GM12878 (cell line): ENCODE measurements around the gene BCORL1. TPM values are rescaled to one million over a fixed set of nuclear protein-coding genes. Genes with fewer than 3 reads are reported as not detected.

Experiments used
- ATAC-seq: fragments of 200-7000 bp; cut with Tn5 transposase; 3 replicates; pipeline ENCODE4 v1.9.1; 2020; ENCODE audit warnings: mild to moderate bottlenecking, moderate library complexity
- BruUV-seq: library from RNA; stranded (reverse); fragments of 400-500 nt; replicated peaks from 2 replicates; lab custom pipeline; 2021; lab: Mats Ljungman, UMichigan
- CTCF ChIA-PET: fragments of 300-600 bp; sonication (Branson Sonifier 250); formaldehyde crosslinking; extraction: SDS; loops from one replicate; lab custom pipeline; 2021; ENCODE audit warnings: inconsistent platforms; lab: Yijun Ruan, JAX
- POLR2A ChIA-PET: fragments of 350-600 bp; formaldehyde crosslinking; extraction: SDS; loops from one replicate; lab custom pipeline; 2021; ENCODE audit warnings: inconsistent platforms; lab: Charles Lee
- RAD21 ChIA-PET: fragments of 300-600 bp; sonication (Branson Sonifier 250); formaldehyde crosslinking; loops from one replicate; lab custom pipeline; 2023; ENCODE audit warnings: antibody characterized with exemption; ENCODE audit not compliant: unreplicated experiment; lab: Charles Lee
- SMC1A ChIA-PET: fragments of 300-600 bp; sonication (Branson Sonifier 250); formaldehyde crosslinking; loops from one replicate; lab custom pipeline; 2023; ENCODE audit not compliant: unreplicated experiment, uncharacterized antibody; lab: Charles Lee
- DNase-seq: peaks from one replicate; pipeline ENCODE4 v3.0.0-alpha.2; 2011; ENCODE audit warnings: low read depth, low spot score
- FAIRE-seq: peaks from 3 replicates; lab custom pipeline; 2011; peaks lifted over from hg19 to GRCh38; lab: Jason Lieb, UNC
- H2AFZ ChIP-seq: 2 replicates; pipeline ENCODE4 v1.6.0; 2011; ENCODE audit warnings: low read depth, low read length, control low read depth; ENCODE audit not compliant: control insufficient read depth
- H3K27ac ChIP-seq: 2 replicates; pipeline ENCODE4 v1.5.1; 2011; ENCODE audit warnings: control low read depth; ENCODE audit not compliant: control insufficient read depth, insufficient read depth
- H3K27me3 ChIP-seq, 2 experiments: replicated peaks in 1 of 2; 2 replicates each; pipeline versions ENCODE4 v1.6.0 to v1.6.1; 2011; ENCODE audit warnings: low read length in 1 of 2; ENCODE audit not compliant: control insufficient read depth in 2 of 2, insufficient read depth in 2 of 2
- H3K36me3 ChIP-seq, 2 experiments: 2 replicates each; pipeline ENCODE4 v1.5.1; 2011; ENCODE audit warnings: low read length in 1 of 2; ENCODE audit not compliant: control insufficient read depth in 2 of 2, insufficient read depth in 2 of 2
- H3K4me1 ChIP-seq: 2 replicates; pipeline ENCODE4 v1.6.1; 2011; ENCODE audit warnings: mild to moderate bottlenecking, low read length, moderate library complexity, mixed read lengths; ENCODE audit not compliant: control insufficient read depth, insufficient read depth
- H3K4me2 ChIP-seq: 2 replicates; pipeline ENCODE4 v1.6.0; 2011; ENCODE audit warnings: control low read depth; ENCODE audit not compliant: control insufficient read depth, insufficient read depth
- H3K4me3 ChIP-seq: fragments of 200-600 bp; sonication (generic); 2 replicates; pipeline ENCODE4 v1.5.1; 2016
- H3K79me2 ChIP-seq: 2 replicates; pipeline ENCODE4 v1.6.0; 2011; ENCODE audit warnings: low read length; ENCODE audit not compliant: control insufficient read depth, insufficient read depth
- H3K9ac ChIP-seq: 2 replicates; pipeline ENCODE4 v1.8.0; 2011; ENCODE audit warnings: low read length, control low read depth, mixed read lengths; ENCODE audit not compliant: control insufficient read depth, insufficient read depth
- H3K9me3 ChIP-seq: replicated peaks from 3 replicates; pipeline ENCODE4 v1.5.1; 2011; ENCODE audit warnings: mild to moderate bottlenecking, low read length; ENCODE audit not compliant: control insufficient read depth, insufficient read depth
- H4K20me1 ChIP-seq: 2 replicates; pipeline ENCODE4 v1.6.0; 2011; ENCODE audit not compliant: control insufficient read depth, insufficient read depth
- ATF3 ChIP-seq: IDR thresholded peaks from 2 replicates; pipeline ENCODE4 v1.6.1; 2011; ENCODE audit warnings: low read depth, mild to moderate bottlenecking, low read length, moderate library complexity, borderline replicate concordance; ENCODE audit errors: extremely low read depth
- BHLHE40 ChIP-seq, 2 experiments: fragments of 450-650 bp in 1 of 2; IDR thresholded peaks; 2 replicates each; pipeline ENCODE4 v1.6.1; 2011 to 2017; ENCODE audit warnings: low read depth in 2 of 2, borderline replicate concordance in 1 of 2, improper control_type of control experiment in 1 of 2, low read length in 1 of 2, mild to moderate bottlenecking in 1 of 2
- BMI1 ChIP-seq: fragments of 450-650 bp; IDR thresholded peaks from 2 replicates; pipeline ENCODE4 v1.6.1; 2016; ENCODE audit warnings: mild to moderate bottlenecking, moderate library complexity, borderline replicate concordance
- CBFB ChIP-seq: IDR thresholded peaks from 2 replicates; pipeline ENCODE4 v1.6.1; 2016; ENCODE audit warnings: antibody characterized with exemption, low read depth
- CBX5 ChIP-seq: sonication (generic); IDR thresholded peaks from 2 replicates; pipeline ENCODE4 v1.6.1; 2016; ENCODE audit warnings: low read depth, moderate library complexity, mild to moderate bottlenecking, inconsistent platforms
- CHD1 ChIP-seq: IDR thresholded peaks from 2 replicates; pipeline ENCODE4 v1.6.1; 2012; ENCODE audit warnings: low read depth, low read length, improper control_type of control experiment
- CREM ChIP-seq: IDR thresholded peaks from 2 replicates; pipeline ENCODE4 v1.6.1; 2014; ENCODE audit warnings: antibody characterized with exemption, low read depth
- GATAD2B ChIP-seq: fragments of 450-650 bp; conservative IDR thresholded peaks from 2 replicates; pipeline ENCODE4 v1.6.1; 2017; ENCODE audit warnings: low read depth, mild to moderate bottlenecking, moderate library complexity
- MEF2A ChIP-seq: IDR thresholded peaks from 2 replicates; pipeline ENCODE4 v1.6.1; 2011; ENCODE audit warnings: low read depth, mild to moderate bottlenecking, low read length, moderate library complexity; ENCODE audit not compliant: insufficient read depth
- MLLT1 ChIP-seq: fragments of 450-650 bp; IDR thresholded peaks from 2 replicates; pipeline ENCODE4 v1.6.1; 2016; ENCODE audit warnings: mild to moderate bottlenecking
- MYC ChIP-seq: IDR thresholded peaks from 2 replicates; pipeline ENCODE4 v1.6.1; 2011; ENCODE audit warnings: mild to moderate bottlenecking, low read length, moderate library complexity, inconsistent platforms; ENCODE audit not compliant: insufficient read depth, insufficient replicate concordance, insufficient read length, severe bottlenecking
- NFIC ChIP-seq: IDR thresholded peaks from 2 replicates; pipeline ENCODE4 v1.6.1; 2012; ENCODE audit warnings: low read depth, mild to moderate bottlenecking, inconsistent platforms, low read length, moderate library complexity
- TAF1 ChIP-seq: IDR thresholded peaks from 2 replicates; pipeline ENCODE4 v1.6.1; 2011; ENCODE audit warnings: mild to moderate bottlenecking, low read depth, low read length, borderline replicate concordance
- YY1 ChIP-seq: IDR thresholded peaks from 2 replicates; pipeline ENCODE4 v1.6.1; 2011; ENCODE audit warnings: low read depth, mild to moderate bottlenecking, low read length
- ZBED1 ChIP-seq: IDR thresholded peaks from 2 replicates; pipeline ENCODE4 v1.6.1; 2016; ENCODE audit warnings: borderline replicate concordance
- ZBTB11 ChIP-seq: fragments of 450-650 bp; formaldehyde crosslinking; IDR thresholded peaks from 2 replicates; pipeline ENCODE4 v1.5.0; 2022; ENCODE audit warnings: mild to moderate bottlenecking, missing genetic modification characterization
- ZNF274 ChIP-seq: IDR thresholded peaks from one replicate; pipeline ENCODE4 v1.8.0; 2011; ENCODE audit not compliant: insufficient read length, insufficient read depth
- WGBS: methylation state at CpG from one replicate; pipeline ENCODE4 v1.1.6; 2016; ENCODE audit warnings: low lambda C conversion rate; ENCODE audit not compliant: insufficient replicate concordance, insufficient coverage; ENCODE audit errors: missing lambda C conversion rate; 5-methylcytosine and 5-hydroxymethylcytosine counted together
- in situ Hi-C: fragments of 300-500 bp; cut with MboI; formaldehyde crosslinking; loops from 9 replicates; pipeline ENCODE4 v1.14.3; 2018; ENCODE audit warnings: mixed read lengths
- intact Hi-C: fragments of 100-400 bp; cut with micrococcal nuclease; formaldehyde crosslinking; loops from one replicate; pipeline ENCODE4 v1.14.2; 2022; ENCODE audit not compliant: unreplicated experiment
- polyA plus RNA-seq, 11 experiments: library from polyadenylated mRNA; depleted of rRNA in 4 of 11; unstranded in 6 of 11; stranded (reverse) in 5 of 11; fragments of >200 nt; fragmentation: Nextera tagmentation in 4 of 11; fragmentation: Illumina TruSeq in 1 of 11; extraction: Ambion mirVana in 4 of 11; extraction: Trizol in 1 of 11; gene quantifications; 1 replicate in 1 of 11; 2 replicates in 10 of 11; pipeline versions ENCODE4 v1.2.1 to v1.2.3, GENCODE V29; 2011 to 2016; ENCODE audit warnings: inconsistent platforms in 2 of 11, missing spikeins in 2 of 11, low read depth in 1 of 11
- total RNA-seq, 4 experiments: library from RNA; depleted of rRNA in 3 of 4; stranded (reverse); fragments of >200 nt in 3 of 4; fragmentation: Illumina TruSeq in 1 of 4; extraction: Trizol in 1 of 4; gene quantifications; 2 replicates each; pipeline versions ENCODE4 v1.2.1 to v1.2.3, GENCODE V29; 2013 to 2021

Gene BCORL1
- total and polyA plus RNA-seq, 10 of the 15 experiments (the other 5 are each of a cell fraction or from before 2014, with no cell fraction given) = 0.16 to 7.2 (median 0.94) TPM

- in situ Hi-C loops = no loop called here
- ChIA-PET SMC1A (interaction anchor here (1.3 kb wide), 1 partner anchor 404 kb away, joined by 4 read pairs; no protein-coding TSS in a partner anchor), CTCF (interaction anchor here (0.9 to 1.4 kb wide), 4 partner anchors 8 to 404 kb away, joined by 3 to 10 read pairs (median 4); no protein-coding TSS in a partner anchor), RAD21 (interaction anchor here (1.7 kb wide), 1 partner anchor 114 kb away, joined by 4 read pairs; no protein-coding TSS in a partner anchor), POLR2A (no interaction called here)
- intact Hi-C loops = loop anchor here (5.0 kb wide), 1 partner anchor 113 kb away; no protein-coding TSS in a partner anchor
- BruUV-seq = no TSS peak
- TF ChIP-seq MLLT1 (no peak), ATF3 (no peak), CBX5 (no peak), ZBED1 (no peak), YY1 (no peak), CHD1 (no peak), TAF1 (no peak), GATAD2B (no peak), BMI1 (no peak), MYC (no peak), ZNF274 (no peak), CREM (no peak), CBFB (no peak), MEF2A (no peak), BHLHE40 (IDR thresholded peaks at IDR 0.05; ENCODE audit: borderline replicate concordance in 1 of 2, low read depth in 2 of 2, low read length in 1 of 2) (no peak), ZBTB11 (CRISPR knock-in tag) (no peak), NFIC (no peak)
- Histone ChIP-seq H3K9me3 (no peaks in the 10 kb centered on the region), H3K79me2 (no peaks in the 10 kb centered on the region), H2AFZ (no peak overlapping the region), H4K20me1 (no peaks in the 10 kb centered on the region), H3K36me3 (no peaks in the 10 kb centered on the region; a peak in 2 of 4 replicates), H3K9ac (no peak overlapping the region), H3K27ac (no peak overlapping the region), H3K4me1 (no peaks in the 10 kb centered on the region), H3K4me2 (no peak overlapping the region), H3K4me3 (no peak overlapping the region), H3K27me3 (no peaks in the 10 kb centered on the region)
- DNase-seq = no peak
- no peak for ATAC-seq
- no peak for FAIRE-seq
- WGBS = 30% methylated on average over 2 of the region's 2 CpGs
Observed at GRCh38 chrX:130039847-130040246, 57.4 kb downstream of the BCORL1 start.
